Measurements from ENCODE around the gene TMED6. TPM values are rescaled to one million over a fixed set of nuclear protein-coding genes. Genes with fewer than 3 reads are reported as not detected.
A peak's percentile ranks its signal among the peaks of the same experiment; 100 is the strongest.

TMED6 gene
- total RNA-seq, 1 experiment from 2014 or later, result 0.72 TPM

DNA sequence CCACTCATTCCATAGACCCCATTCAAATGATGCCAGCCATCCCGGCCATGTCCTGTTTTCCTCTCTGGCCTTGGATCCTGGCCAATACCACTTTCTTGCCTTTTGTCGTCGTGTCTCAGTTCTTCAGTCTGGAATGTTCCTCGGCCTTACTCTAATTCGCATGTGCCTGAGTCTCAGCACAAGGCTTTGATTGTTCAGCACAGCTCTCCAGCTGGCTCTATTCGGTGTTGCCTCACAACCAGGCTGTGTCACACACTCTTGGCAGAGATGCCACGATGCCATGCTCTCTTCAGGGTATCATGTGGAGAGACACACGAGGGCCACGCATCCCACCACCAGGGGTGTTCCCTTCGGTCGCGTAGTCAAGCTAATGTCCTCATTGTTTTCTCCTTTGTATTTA, 42.3 kb downstream of the TMED6 start:
- TF ChIP-seq CREB1 (CRISPR knock-in tag; IDR thresholded peaks at IDR 0.05) (no peak), CBFB (CRISPR knock-in tag; IDR thresholded peaks at IDR 0.05; ENCODE audit: low read depth) (no peak), ETV6 (CRISPR knock-in tag; IDR thresholded peaks at IDR 0.05) (no peak), ZNF317 (CRISPR knock-in tag; IDR thresholded peaks at IDR 0.05; ENCODE audit: borderline replicate concordance, low read depth) (no peak), ELF4 (CRISPR knock-in tag; IDR thresholded peaks at IDR 0.05; ENCODE audit: low read depth) (no peak), FOXP1 (CRISPR knock-in tag; IDR thresholded peaks at IDR 0.05; ENCODE audit: borderline replicate concordance) (no peak), ATF3 (CRISPR knock-in tag; conservative IDR thresholded peaks at IDR 0.05) (no peak), NR3C1 (CRISPR knock-in tag; conservative IDR thresholded peaks at IDR 0.05; ENCODE audit: low read depth) (no peak), ZNF416 (CRISPR knock-in tag; IDR thresholded peaks at IDR 0.05) (no peak), CREM (CRISPR knock-in tag; IDR thresholded peaks at IDR 0.05) (no peak), SOX15 (CRISPR knock-in tag; IDR thresholded peaks at IDR 0.05) (no peak), TEAD4 (CRISPR knock-in tag; IDR thresholded peaks at IDR 0.05) (no peak)
- TF ChIP-seq, protein P1, sequence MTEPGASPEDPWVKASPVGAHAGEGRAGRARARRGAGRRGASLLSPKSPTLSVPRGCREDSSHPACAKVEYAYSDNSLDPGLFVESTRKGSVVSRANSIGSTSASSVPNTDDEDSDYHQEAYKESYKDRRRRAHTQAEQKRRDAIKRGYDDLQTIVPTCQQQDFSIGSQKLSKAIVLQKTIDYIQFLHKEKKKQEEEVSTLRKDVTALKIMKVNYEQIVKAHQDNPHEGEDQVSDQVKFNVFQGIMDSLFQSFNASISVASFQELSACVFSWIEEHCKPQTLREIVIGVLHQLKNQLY (CRISPR knock-in tag; IDR thresholded peaks at IDR 0.05), result no peak
- TF ChIP-seq, protein P2, sequence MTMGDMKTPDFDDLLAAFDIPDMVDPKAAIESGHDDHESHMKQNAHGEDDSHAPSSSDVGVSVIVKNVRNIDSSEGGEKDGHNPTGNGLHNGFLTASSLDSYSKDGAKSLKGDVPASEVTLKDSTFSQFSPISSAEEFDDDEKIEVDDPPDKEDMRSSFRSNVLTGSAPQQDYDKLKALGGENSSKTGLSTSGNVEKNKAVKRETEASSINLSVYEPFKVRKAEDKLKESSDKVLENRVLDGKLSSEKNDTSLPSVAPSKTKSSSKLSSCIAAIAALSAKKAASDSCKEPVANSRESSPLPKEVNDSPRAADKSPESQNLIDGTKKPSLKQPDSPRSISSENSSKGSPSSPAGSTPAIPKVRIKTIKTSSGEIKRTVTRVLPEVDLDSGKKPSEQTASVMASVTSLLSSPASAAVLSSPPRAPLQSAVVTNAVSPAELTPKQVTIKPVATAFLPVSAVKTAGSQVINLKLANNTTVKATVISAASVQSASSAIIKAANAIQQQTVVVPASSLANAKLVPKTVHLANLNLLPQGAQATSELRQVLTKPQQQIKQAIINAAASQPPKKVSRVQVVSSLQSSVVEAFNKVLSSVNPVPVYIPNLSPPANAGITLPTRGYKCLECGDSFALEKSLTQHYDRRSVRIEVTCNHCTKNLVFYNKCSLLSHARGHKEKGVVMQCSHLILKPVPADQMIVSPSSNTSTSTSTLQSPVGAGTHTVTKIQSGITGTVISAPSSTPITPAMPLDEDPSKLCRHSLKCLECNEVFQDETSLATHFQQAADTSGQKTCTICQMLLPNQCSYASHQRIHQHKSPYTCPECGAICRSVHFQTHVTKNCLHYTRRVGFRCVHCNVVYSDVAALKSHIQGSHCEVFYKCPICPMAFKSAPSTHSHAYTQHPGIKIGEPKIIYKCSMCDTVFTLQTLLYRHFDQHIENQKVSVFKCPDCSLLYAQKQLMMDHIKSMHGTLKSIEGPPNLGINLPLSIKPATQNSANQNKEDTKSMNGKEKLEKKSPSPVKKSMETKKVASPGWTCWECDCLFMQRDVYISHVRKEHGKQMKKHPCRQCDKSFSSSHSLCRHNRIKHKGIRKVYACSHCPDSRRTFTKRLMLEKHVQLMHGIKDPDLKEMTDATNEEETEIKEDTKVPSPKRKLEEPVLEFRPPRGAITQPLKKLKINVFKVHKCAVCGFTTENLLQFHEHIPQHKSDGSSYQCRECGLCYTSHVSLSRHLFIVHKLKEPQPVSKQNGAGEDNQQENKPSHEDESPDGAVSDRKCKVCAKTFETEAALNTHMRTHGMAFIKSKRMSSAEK (CRISPR knock-in tag; IDR thresholded peaks at IDR 0.05; ENCODE audit: borderline replicate concordance), result no peak
- TF ChIP-seq, protein P3, sequence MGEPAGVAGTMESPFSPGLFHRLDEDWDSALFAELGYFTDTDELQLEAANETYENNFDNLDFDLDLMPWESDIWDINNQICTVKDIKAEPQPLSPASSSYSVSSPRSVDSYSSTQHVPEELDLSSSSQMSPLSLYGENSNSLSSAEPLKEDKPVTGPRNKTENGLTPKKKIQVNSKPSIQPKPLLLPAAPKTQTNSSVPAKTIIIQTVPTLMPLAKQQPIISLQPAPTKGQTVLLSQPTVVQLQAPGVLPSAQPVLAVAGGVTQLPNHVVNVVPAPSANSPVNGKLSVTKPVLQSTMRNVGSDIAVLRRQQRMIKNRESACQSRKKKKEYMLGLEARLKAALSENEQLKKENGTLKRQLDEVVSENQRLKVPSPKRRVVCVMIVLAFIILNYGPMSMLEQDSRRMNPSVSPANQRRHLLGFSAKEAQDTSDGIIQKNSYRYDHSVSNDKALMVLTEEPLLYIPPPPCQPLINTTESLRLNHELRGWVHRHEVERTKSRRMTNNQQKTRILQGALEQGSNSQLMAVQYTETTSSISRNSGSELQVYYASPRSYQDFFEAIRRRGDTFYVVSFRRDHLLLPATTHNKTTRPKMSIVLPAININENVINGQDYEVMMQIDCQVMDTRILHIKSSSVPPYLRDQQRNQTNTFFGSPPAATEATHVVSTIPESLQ (CRISPR knock-in tag; IDR thresholded peaks at IDR 0.05), result no peak
- TF ChIP-seq, protein P4, sequence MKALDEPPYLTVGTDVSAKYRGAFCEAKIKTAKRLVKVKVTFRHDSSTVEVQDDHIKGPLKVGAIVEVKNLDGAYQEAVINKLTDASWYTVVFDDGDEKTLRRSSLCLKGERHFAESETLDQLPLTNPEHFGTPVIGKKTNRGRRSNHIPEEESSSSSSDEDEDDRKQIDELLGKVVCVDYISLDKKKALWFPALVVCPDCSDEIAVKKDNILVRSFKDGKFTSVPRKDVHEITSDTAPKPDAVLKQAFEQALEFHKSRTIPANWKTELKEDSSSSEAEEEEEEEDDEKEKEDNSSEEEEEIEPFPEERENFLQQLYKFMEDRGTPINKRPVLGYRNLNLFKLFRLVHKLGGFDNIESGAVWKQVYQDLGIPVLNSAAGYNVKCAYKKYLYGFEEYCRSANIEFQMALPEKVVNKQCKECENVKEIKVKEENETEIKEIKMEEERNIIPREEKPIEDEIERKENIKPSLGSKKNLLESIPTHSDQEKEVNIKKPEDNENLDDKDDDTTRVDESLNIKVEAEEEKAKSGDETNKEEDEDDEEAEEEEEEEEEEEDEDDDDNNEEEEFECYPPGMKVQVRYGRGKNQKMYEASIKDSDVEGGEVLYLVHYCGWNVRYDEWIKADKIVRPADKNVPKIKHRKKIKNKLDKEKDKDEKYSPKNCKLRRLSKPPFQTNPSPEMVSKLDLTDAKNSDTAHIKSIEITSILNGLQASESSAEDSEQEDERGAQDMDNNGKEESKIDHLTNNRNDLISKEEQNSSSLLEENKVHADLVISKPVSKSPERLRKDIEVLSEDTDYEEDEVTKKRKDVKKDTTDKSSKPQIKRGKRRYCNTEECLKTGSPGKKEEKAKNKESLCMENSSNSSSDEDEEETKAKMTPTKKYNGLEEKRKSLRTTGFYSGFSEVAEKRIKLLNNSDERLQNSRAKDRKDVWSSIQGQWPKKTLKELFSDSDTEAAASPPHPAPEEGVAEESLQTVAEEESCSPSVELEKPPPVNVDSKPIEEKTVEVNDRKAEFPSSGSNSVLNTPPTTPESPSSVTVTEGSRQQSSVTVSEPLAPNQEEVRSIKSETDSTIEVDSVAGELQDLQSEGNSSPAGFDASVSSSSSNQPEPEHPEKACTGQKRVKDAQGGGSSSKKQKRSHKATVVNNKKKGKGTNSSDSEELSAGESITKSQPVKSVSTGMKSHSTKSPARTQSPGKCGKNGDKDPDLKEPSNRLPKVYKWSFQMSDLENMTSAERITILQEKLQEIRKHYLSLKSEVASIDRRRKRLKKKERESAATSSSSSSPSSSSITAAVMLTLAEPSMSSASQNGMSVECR (CRISPR knock-in tag; IDR thresholded peaks at IDR 0.05; ENCODE audit: borderline replicate concordance), result no peak
- no peaks in the 10 kb centered on the region for H3K27me3 Mint-ChIP-seq (ENCODE audit: low read depth)
- ChIA-PET POLR2A (no interaction called here), CTCF (no interaction called here)
- H3K4me1 Mint-ChIP-seq, result peaks cover 9% of the 10 kb centered on the region
- no peak for DNase-seq (ENCODE audit: low spot score)
- H3K9me3 Mint-ChIP-seq, result no peaks in the 10 kb centered on the region
- H3K27ac Mint-ChIP-seq, result peak overlapping the region; percentile 38
- no peak for ATAC-seq
- H3K36me3 Mint-ChIP-seq, result no peaks in the 10 kb centered on the region
- no peak overlapping the region for H3K4me3 Mint-ChIP-seq

Data from WTC11 (cell line).